Neural crest cell (in vitro differentiated cells): ENCODE data around the gene ABCA13. TPM values are rescaled to one million over a fixed set of nuclear protein-coding genes. Genes with fewer than 3 reads are reported as not detected.

Experiments used
- DNase-seq: peaks from one replicate; pipeline ENCODE4 v3.0.0; 2021; ENCODE audit warnings: low read depth, mixed read lengths, low spot score
- H3K27ac Mint-ChIP-seq: one replicate; pipeline ENCODE4 v1.8.0; 2021; ENCODE audit warnings: mild to moderate bottlenecking, mixed read lengths; ENCODE audit not compliant: unreplicated experiment
- H3K27me3 Mint-ChIP-seq: 2 replicates; pipeline ENCODE4 v1.8.0; 2021; ENCODE audit warnings: low read depth, mild to moderate bottlenecking, mixed read lengths
- H3K36me3 Mint-ChIP-seq: 2 replicates; pipeline ENCODE4 v1.8.0; 2021; ENCODE audit warnings: low read depth, mild to moderate bottlenecking, mixed read lengths
- H3K4me1 Mint-ChIP-seq: 2 replicates; pipeline ENCODE4 v1.8.0; 2021; ENCODE audit warnings: mixed read lengths
- H3K4me3 Mint-ChIP-seq: one replicate; pipeline ENCODE4 v1.8.0; 2021; ENCODE audit warnings: mild to moderate bottlenecking, mixed read lengths
- H3K9me3 Mint-ChIP-seq: 2 replicates; pipeline ENCODE4 v1.8.0; 2021; ENCODE audit warnings: mixed read lengths
- CTCF ChIP-seq: fragments of 200-600 bp; sonication (generic); conservative IDR thresholded peaks from 2 replicates; pipeline ENCODE4 v1.5.0; 2021; ENCODE audit warnings: antibody characterized with exemption, mild to moderate bottlenecking
- total RNA-seq: library from RNA; stranded (reverse); gene quantifications from 2 replicates; pipeline ENCODE4 v1.2.1, GENCODE V29; 2021

ABCA13 gene
- total RNA-seq, 1 donor from 2014 or later: 0.89 TPM

GRCh38 chr7:48244864-48245271, 73.6 kb downstream of the ABCA13 start:
- H3K36me3 Mint-ChIP-seq: no peaks in the 10 kb centered on the region
- H3K9me3 Mint-ChIP-seq: no peaks in the 10 kb centered on the region
- no peak for DNase-seq
- H3K27ac Mint-ChIP-seq: no peak overlapping the region
- no peaks in the 10 kb centered on the region for H3K27me3 Mint-ChIP-seq
- no peak for TF ChIP-seq CTCF
- H3K4me3 Mint-ChIP-seq: no peak overlapping the region
- H3K4me1 Mint-ChIP-seq: peaks cover 14% of the 10 kb centered on the region

GRCh38 chr7:48245751-48246472, 74.7 kb downstream of the ABCA13 start:
- Mint-ChIP-seq H3K36me3 (no peaks in the 10 kb centered on the region), H3K4me1 (peaks cover 18% of the 10 kb centered on the region), H3K9me3 (no peaks in the 10 kb centered on the region), H3K4me3 (no peak overlapping the region), H3K27ac (no peak overlapping the region), H3K27me3 (no peaks in the 10 kb centered on the region)
- TF ChIP-seq CTCF: no peak
- no peak for DNase-seq

DNA sequence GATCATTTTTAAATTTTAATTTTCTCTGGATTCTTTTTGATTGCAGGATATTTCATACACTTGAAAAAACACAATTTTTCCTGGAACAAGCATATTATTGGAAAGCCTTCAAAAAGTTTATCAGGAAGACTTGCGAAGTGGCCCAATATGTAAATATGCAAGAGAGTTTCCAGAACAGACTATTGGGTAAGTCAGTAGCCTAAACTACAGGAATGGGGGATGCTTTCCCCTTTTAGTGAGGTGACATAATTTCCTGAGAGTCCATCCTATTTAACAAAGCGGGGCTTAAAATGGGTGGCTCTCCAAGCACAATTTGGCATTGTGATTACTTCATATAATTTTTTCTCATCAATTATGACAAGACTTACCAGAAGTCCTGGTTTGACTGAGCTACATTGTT, 77.9 kb downstream of the ABCA13 start:
- Mint-ChIP-seq H3K4me1 (peaks cover 38% of the 10 kb centered on the region), H3K4me3 (no peak overlapping the region), H3K36me3 (no peaks in the 10 kb centered on the region), H3K27ac (no peak overlapping the region), H3K27me3 (no peaks in the 10 kb centered on the region), H3K9me3 (no peaks in the 10 kb centered on the region)
- TF ChIP-seq CTCF: no peak
- DNase-seq: no peak

GRCh38 chr7:48250441-48250951, 79.2 kb downstream of the ABCA13 start:
- Mint-ChIP-seq H3K4me1 (peaks cover 30% of the 10 kb centered on the region), H3K27me3 (no peaks in the 10 kb centered on the region), H3K27ac (no peak overlapping the region), H3K36me3 (no peaks in the 10 kb centered on the region), H3K4me3 (no peak overlapping the region), H3K9me3 (no peaks in the 10 kb centered on the region)
- no peak for DNase-seq
- TF ChIP-seq CTCF: no peak

DNA sequence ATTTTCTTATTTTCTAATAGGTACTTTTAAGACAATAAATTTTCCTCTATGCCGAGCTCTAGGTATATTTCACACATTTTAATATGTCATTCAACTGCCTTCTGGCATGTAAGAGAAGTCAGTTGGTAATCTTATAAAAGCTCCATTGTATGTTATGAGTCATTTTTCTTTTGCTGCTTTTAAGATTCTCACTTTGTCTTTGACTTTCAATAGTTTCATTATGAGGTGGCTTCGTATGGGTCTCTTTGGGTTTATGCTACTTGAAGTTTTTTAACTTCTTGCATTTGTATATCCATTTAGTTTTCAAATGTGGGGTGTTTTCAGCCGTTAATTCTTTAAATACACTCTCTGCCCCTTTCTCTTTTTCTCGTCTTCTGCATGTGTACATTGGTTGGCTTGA, 80.5 kb downstream of the ABCA13 start:
- Mint-ChIP-seq H3K9me3 (peaks cover 3% of the 10 kb centered on the region), H3K36me3 (peaks cover under 1% of the 10 kb centered on the region), H3K4me1 (peaks cover 24% of the 10 kb centered on the region), H3K27ac (peak overlapping the region; percentile 9), H3K27me3 (no peaks in the 10 kb centered on the region), H3K4me3 (no peak overlapping the region)
- no peak for DNase-seq
- no peak for TF ChIP-seq CTCF
